Measurements from ENCODE around the gene FBXL20. TPM values are rescaled to one million over a fixed set of nuclear protein-coding genes. Genes with fewer than 3 reads are reported as not detected.

The FBXL20 gene
- total RNA-seq, 2 experiments from 2014 or later, result 11.2 to 11.8 TPM

GRCh38 chr17:39406951-39407350 lies 5.5 kb upstream of the FBXL20 start:
- Mint-ChIP-seq H3K4me3 (no peak overlapping the region), H3K4me1 (ENCODE audit: low read depth) (peaks cover 24% of the 10 kb centered on the region), H3K27me3 (ENCODE audit: low read depth) (no peaks in the 10 kb centered on the region), H3K27ac (no peak overlapping the region), H3K9me3 (ENCODE audit: insufficient read depth) (no peaks in the 10 kb centered on the region), H3K36me3 (ENCODE audit: low read depth) (peaks cover 34% of the 10 kb centered on the region)
- ChIA-PET CTCF (interaction anchor here (1.0 kb wide), 1 partner anchor 168 kb away, joined by 3 read pairs; no protein-coding TSS in a partner anchor), POLR2A (interaction anchor here (0.5 kb wide), 1 partner anchor 9 kb away, joined by 4 read pairs; no protein-coding TSS in a partner anchor)
- DNase-seq (no peak), ATAC-seq (no peak)

- Mint-ChIP-seq H3K4me1 (ENCODE audit: low read depth) (peaks cover 28% of the 10 kb centered on the region), H3K27ac (no peak overlapping the region), H3K4me3 (no peak overlapping the region), H3K27me3 (ENCODE audit: low read depth) (no peaks in the 10 kb centered on the region), H3K9me3 (ENCODE audit: insufficient read depth) (no peaks in the 10 kb centered on the region), H3K36me3 (ENCODE audit: low read depth) (peaks cover 34% of the 10 kb centered on the region)
- ChIA-PET POLR2A (interaction anchor here (1.0 kb wide), 1 partner anchor 24 kb away, joined by 3 read pairs; no protein-coding TSS in a partner anchor), CTCF (no interaction called here)
- DNase-seq (no peak), ATAC-seq (no peak)
Measured at GRCh38 chr17:39405436-39405835, 4.0 kb upstream of the FBXL20 start.

GRCh38 chr17:39404542-39405378 lies 3.3 kb upstream of the FBXL20 start:
- Mint-ChIP-seq H3K4me1 (ENCODE audit: low read depth) (peaks cover 34% of the 10 kb centered on the region), H3K9me3 (ENCODE audit: insufficient read depth) (no peaks in the 10 kb centered on the region), H3K27ac (no peak overlapping the region), H3K4me3 (no peak overlapping the region), H3K27me3 (ENCODE audit: low read depth) (no peaks in the 10 kb centered on the region), H3K36me3 (ENCODE audit: low read depth) (peaks cover 27% of the 10 kb centered on the region)
- POLR2A ChIA-PET, result no interaction called here
- no peak for DNase-seq
- ATAC-seq, result no peak
- CTCF ChIA-PET, result no interaction called here

- peak overlapping the region; percentile 95 for H3K4me3 Mint-ChIP-seq
- H3K27me3 Mint-ChIP-seq (ENCODE audit: low read depth), result no peaks in the 10 kb centered on the region
- peaks cover 11% of the 10 kb centered on the region for H3K36me3 Mint-ChIP-seq (ENCODE audit: low read depth)
- CTCF ChIA-PET, result no interaction called here
- POLR2A ChIA-PET, result interaction anchor here (0.6 to 1.2 kb wide), 5 partner anchors 14 to 129 kb away, joined by 3 read pairs; partner anchors contain the start of genes CDK12 and MED1
- no peaks in the 10 kb centered on the region for H3K9me3 Mint-ChIP-seq (ENCODE audit: insufficient read depth)
- DNase-seq (no peak), ATAC-seq (no peak)
- peak overlapping the region; percentile 98 for H3K27ac Mint-ChIP-seq
- peaks cover 34% of the 10 kb centered on the region for H3K4me1 Mint-ChIP-seq (ENCODE audit: low read depth)
Measured at GRCh38 chr17:39402890-39403605, 1.6 kb upstream of the FBXL20 start.

- peak overlapping the region; percentile 95 for H3K4me3 Mint-ChIP-seq
- peak overlapping the region; percentile 98 for H3K27ac Mint-ChIP-seq
- DNase-seq (peak; percentile 93), ATAC-seq (peak; percentile 69)
- peaks cover 31% of the 10 kb centered on the region for H3K4me1 Mint-ChIP-seq (ENCODE audit: low read depth)
- ChIA-PET CTCF (no interaction called here), POLR2A (interaction anchor here (0.6 to 1.2 kb wide), 6 partner anchors 14 to 390 kb away, joined by 3 read pairs; partner anchors contain the start of genes CDK12, MED1 and RPL19)
- H3K36me3 Mint-ChIP-seq (ENCODE audit: low read depth), result peaks cover 6% of the 10 kb centered on the region
- H3K9me3 Mint-ChIP-seq (ENCODE audit: insufficient read depth), result no peaks in the 10 kb centered on the region
- H3K27me3 Mint-ChIP-seq (ENCODE audit: low read depth), result no peaks in the 10 kb centered on the region
Measured at GRCh38 chr17:39402244-39402889, 941 bp upstream of the FBXL20 start.

- H3K36me3 Mint-ChIP-seq (ENCODE audit: low read depth), result peaks cover 5% of the 10 kb centered on the region
- ChIA-PET POLR2A (interaction anchor here (0.6 to 1.5 kb wide), 4 partner anchors 49 to 288 kb away, joined by 3 to 5 read pairs (median 4); partner anchors contain the start of gene CDK12), CTCF (interaction anchor here (0.9 to 1.5 kb wide), 2 partner anchors 165 to 236 kb away, joined by 3 read pairs; no protein-coding TSS in a partner anchor)
- DNase-seq (no peak), ATAC-seq (peak; percentile 9)
- H3K9me3 Mint-ChIP-seq (ENCODE audit: insufficient read depth), result no peaks in the 10 kb centered on the region
- H3K4me1 Mint-ChIP-seq (ENCODE audit: low read depth), result peaks cover 28% of the 10 kb centered on the region
- H3K27ac Mint-ChIP-seq, result peak overlapping the region; percentile 78
- no peaks in the 10 kb centered on the region for H3K27me3 Mint-ChIP-seq (ENCODE audit: low read depth)
- peak overlapping the region; percentile 95 for H3K4me3 Mint-ChIP-seq
Measured at GRCh38 chr17:39400547-39401411, 647 bp downstream of the FBXL20 start.

- DNase-seq (no peak), ATAC-seq (no peak)
- H3K4me1 Mint-ChIP-seq (ENCODE audit: low read depth), result peaks cover 18% of the 10 kb centered on the region
- no peaks in the 10 kb centered on the region for H3K9me3 Mint-ChIP-seq (ENCODE audit: insufficient read depth)
- peak overlapping the region; percentile 95 for H3K4me3 Mint-ChIP-seq
- ChIA-PET CTCF (interaction anchor here (0.6 to 1.5 kb wide), 4 partner anchors 89 to 235 kb away, joined by 3 to 5 read pairs (median 4); no protein-coding TSS in a partner anchor), POLR2A (no interaction called here)
- no peak overlapping the region for H3K27ac Mint-ChIP-seq
- H3K27me3 Mint-ChIP-seq (ENCODE audit: low read depth), result no peaks in the 10 kb centered on the region
- H3K36me3 Mint-ChIP-seq (ENCODE audit: low read depth), result peaks cover 5% of the 10 kb centered on the region
Measured at GRCh38 chr17:39399791-39400190, 1.6 kb downstream of the FBXL20 start.

- Mint-ChIP-seq H3K27ac (no peak overlapping the region), H3K27me3 (ENCODE audit: low read depth) (no peaks in the 10 kb centered on the region), H3K4me3 (no peak overlapping the region), H3K36me3 (ENCODE audit: low read depth) (no peaks in the 10 kb centered on the region), H3K9me3 (ENCODE audit: insufficient read depth) (no peaks in the 10 kb centered on the region), H3K4me1 (ENCODE audit: low read depth) (no peaks in the 10 kb centered on the region)
- ChIA-PET CTCF (interaction anchor here (0.6 to 0.7 kb wide), 2 partner anchors 20 to 123 kb away, joined by 3 read pairs; no protein-coding TSS in a partner anchor), POLR2A (interaction anchor here (0.6 kb wide), 1 partner anchor 12 kb away, joined by 5 read pairs; no protein-coding TSS in a partner anchor)
- DNase-seq, result no peak
- no peak for ATAC-seq
Measured at GRCh38 chr17:39393736-39394135, 7.7 kb downstream of the FBXL20 start.

GRCh38 chr17:39391448-39391847 lies 10.0 kb downstream of the FBXL20 start:
- POLR2A ChIA-PET, result no interaction called here
- Mint-ChIP-seq H3K4me1 (ENCODE audit: low read depth) (no peaks in the 10 kb centered on the region), H3K36me3 (ENCODE audit: low read depth) (no peaks in the 10 kb centered on the region), H3K27me3 (ENCODE audit: low read depth) (no peaks in the 10 kb centered on the region), H3K4me3 (no peak overlapping the region), H3K27ac (no peak overlapping the region), H3K9me3 (ENCODE audit: insufficient read depth) (no peaks in the 10 kb centered on the region)
- DNase-seq (no peak), ATAC-seq (no peak)
- CTCF ChIA-PET, result no interaction called here

GRCh38 chr17:39385040-39385439 lies 16.4 kb downstream of the FBXL20 start:
- ChIA-PET CTCF (no interaction called here), POLR2A (interaction anchor here (1.3 kb wide), 1 partner anchor 155 kb away, joined by 3 read pairs; no protein-coding TSS in a partner anchor)
- no peak for ATAC-seq
- Mint-ChIP-seq H3K9me3 (ENCODE audit: insufficient read depth) (no peaks in the 10 kb centered on the region), H3K4me3 (no peak overlapping the region), H3K27me3 (ENCODE audit: low read depth) (no peaks in the 10 kb centered on the region), H3K4me1 (ENCODE audit: low read depth) (no peaks in the 10 kb centered on the region), H3K36me3 (ENCODE audit: low read depth) (no peaks in the 10 kb centered on the region), H3K27ac (no peak overlapping the region)
- DNase-seq, result no peak

GRCh38 chr17:39380144-39380543 lies 21.3 kb downstream of the FBXL20 start:
- ATAC-seq, result no peak
- POLR2A ChIA-PET, result interaction anchor here (0.6 kb wide), 1 partner anchor 400 kb away, joined by 3 read pairs; no protein-coding TSS in a partner anchor

More at GRCh38 chr17:39380144-39380543, 21.3 kb downstream of the FBXL20 start:
- CTCF ChIA-PET, result no interaction called here
- no peak overlapping the region for H3K27ac Mint-ChIP-seq
- H3K4me1 Mint-ChIP-seq (ENCODE audit: low read depth), result no peaks in the 10 kb centered on the region
- no peak overlapping the region for H3K4me3 Mint-ChIP-seq
- DNase-seq, result no peak
- no peaks in the 10 kb centered on the region for H3K27me3 Mint-ChIP-seq (ENCODE audit: low read depth)
- no peaks in the 10 kb centered on the region for H3K36me3 Mint-ChIP-seq (ENCODE audit: low read depth)
- no peaks in the 10 kb centered on the region for H3K9me3 Mint-ChIP-seq (ENCODE audit: insufficient read depth)
